Amniotic epithelial cell (primary cell): ENCODE measurements around the gene MYO18A.
A peak's percentile ranks its signal among the peaks of the same experiment; 100 is the strongest.

Source experiments
- DNase-seq: peaks from one replicate; pipeline ENCODE4 v3.0.0-alpha.2; 2010; ENCODE audit warnings: low read depth

Gene MYO18A

DNA sequence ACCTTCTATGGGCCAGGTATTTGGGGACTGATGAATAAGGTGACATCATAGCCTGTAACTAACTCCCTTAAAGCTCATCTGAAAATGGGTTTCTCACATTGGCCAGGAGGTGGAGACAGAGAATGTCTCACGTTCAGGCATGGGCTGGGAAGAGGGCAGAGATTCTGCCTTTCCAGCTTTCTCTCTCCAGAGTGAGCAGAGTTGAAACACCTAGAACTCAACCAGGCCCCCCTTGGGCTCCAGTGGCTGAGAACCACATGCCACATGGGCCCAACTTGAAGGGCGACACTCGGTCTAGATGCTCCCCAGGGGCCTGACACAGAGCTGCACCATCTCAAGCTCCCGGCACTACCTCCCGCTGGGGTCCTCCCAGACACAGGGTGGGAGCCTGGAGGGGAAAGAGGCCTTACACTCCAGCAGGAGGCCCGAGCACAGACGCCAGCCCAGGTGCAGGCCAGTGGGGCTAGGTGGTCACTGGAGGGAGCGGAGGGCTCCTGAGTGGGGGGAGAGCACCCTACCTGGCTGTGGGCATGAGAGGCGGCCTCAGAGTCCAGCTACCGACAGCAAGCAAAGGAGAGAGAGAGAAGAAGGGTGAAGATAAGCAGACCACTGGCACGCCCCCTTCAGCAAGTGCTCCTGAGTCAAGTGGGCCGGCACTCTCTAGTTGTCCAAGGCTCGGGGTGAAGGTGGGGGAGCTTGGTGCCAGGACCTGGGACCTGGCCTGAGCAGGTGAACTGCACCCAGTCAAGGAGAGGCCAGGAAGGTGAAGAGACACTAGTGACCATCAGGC lies 55.9 kb downstream of the MYO18A start:
- peak; percentile 79 for DNase-seq

DNA sequence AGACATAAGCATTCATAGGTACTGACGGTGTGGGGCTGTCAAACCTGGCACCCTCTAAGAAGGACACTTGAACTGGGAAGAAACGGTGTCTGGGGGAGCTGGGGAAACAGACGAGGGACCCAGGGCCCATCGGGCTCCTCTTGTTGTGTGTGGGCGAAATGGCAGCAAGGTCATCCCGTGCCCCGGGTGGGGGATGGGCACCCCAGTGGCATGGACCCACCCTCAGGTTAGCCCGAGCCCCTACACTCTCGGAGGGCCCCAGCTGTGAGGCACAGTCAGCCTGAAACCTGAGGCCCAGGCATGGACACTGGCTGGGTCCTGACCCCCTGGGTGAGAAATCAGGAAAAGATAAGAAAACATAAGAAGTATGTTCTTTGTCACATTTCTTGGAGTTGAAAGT lies 57.1 kb downstream of the MYO18A start:
- no peak for DNase-seq

DNA sequence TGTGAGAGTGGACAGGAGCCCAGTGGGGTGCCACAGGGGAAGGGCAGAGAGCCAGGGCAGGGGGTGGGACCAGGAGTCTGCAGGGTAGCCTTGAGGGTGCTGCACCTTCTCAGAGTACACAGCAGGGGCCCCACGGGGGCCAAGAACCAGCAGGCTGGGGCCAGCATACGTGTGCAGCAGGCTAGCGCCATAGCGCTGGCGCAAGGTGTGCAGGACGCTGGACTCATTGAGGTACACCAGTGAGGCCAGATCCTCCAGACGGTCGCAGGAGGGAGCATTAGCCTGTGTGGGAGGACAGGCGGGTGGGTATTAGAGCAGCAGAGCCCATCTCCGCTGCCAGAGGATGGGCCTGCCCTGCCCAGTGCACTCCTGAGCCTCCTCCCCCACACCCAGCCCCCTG lies 58.8 kb downstream of the MYO18A start:
- no peak for DNase-seq

DNA sequence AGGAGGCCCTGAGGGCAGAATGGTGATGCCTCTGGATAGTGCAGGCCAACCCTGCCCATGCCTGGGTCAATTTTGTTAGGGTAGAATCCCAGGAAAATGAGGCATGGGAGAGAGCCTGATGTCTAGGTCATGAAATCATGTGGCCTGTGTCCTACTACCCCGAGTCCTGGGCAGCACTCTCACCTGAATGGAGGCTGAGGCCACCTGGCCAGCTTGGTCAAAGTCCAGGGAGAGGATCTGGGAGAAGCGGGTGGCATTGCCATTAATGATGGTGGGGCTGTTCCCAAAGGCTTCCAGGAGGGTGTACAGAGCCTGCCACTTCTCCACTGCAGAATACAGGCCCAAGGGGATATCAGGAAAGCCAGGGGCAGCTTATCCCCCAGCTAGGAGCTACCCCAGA lies 59.8 kb downstream of the MYO18A start:
- DNase-seq: no peak

DNA sequence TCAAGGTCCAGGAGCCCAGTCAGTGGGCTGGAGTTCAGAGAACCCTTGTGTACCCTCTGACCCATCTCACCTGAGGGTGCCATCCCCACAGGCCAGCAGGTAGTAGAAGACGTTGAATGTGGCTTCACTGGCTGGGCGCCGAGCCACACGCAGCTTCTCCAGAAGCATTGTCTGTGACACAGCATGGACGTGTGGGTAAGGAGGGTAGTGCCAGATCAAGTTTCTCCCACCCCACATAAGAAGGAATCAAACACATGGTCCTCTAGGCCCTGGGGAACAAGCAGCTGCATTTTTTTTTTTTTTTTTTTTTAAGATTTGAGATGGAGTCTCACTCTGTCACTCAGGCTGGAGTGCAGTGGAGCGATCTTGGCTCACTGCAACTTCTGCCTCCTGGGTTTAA lies 60.9 kb downstream of the MYO18A start:
- no peak for DNase-seq

DNA sequence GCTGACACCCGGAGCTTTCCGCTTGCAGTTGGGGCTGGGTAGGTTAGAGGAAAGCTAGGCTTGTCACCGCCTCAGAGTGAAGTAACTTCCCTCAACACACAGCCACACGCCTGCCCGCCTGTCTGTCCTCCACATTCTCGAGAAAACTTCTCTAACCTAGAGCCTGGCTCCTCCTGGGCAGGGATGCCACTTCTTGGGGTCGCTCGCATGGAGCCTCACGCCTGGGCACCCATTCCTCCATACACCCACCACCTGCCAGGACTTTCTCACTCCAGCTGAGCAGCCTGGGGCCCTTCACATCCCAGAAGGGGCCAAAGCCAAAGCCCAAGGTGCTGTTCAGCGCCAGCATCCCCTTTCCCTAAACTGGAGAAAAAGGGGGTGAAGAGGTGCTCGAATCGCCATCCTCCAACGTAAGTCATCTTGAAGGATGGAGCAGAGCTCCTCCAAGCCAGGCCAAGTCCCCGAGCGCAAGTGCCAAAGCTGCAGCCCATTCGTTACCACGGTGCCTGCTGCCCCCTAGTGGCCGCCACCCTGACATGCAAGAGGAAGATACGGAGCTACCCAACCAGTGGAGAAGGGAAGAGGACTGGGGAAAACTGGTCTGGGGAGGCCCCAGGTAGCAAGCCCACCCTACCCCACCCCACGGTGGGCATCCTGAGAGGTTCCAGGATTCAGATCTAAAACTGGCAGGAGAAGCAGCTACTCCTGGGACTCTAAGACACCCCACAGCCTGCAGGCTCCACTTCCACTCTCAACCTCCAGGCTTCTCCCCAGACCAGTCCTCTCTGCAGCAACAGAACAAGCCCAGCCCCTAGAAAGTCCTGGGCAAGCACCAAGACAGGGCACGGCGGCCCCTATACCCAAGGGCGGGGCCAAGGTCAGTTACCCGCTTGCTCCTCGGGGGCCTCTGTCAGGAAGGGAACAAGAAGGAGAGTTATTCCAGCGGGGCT lies 63.1 kb downstream of the MYO18A start:
- DNase-seq: peak; percentile 38

DNA sequence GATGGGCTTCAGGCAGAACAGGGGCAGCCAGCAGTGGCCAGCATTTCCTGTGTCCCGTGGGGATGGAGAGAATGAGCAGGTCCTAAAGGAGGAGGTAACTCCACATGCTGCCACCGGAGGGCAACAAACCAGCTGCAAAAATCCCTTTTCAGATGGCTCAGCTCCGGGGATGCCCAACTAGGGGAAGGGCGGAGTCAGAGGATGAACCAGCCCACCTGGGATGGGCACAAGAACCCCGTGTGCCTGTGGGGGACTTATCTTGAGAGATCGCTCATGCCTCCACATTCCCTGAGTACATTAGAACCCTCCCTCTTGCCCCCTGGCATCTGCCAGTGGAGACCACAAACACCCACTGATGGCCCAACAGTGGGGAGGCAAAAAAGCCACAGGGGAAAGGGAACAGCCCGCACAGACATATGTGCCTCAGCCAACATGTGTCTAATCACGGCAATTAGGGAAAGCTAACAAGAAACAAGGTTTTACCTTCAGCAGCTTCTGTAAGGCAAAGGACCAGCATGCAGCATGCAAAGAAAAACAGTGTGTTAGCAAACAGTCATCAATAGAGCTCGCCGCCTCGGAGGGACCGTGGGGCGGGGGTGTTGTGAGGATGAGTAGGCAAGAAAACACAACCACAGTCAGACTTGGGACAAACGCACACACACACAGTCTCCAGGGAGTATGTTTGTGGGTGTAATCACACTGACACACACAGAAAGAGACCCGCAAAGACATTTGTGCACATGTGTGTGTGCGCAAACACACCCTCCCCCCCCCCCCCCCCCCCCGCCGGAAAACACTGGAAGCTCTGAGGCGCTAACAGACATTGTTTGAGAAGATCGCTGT lies 64.0 kb downstream of the MYO18A start:
- DNase-seq: peak; percentile 39

DNA sequence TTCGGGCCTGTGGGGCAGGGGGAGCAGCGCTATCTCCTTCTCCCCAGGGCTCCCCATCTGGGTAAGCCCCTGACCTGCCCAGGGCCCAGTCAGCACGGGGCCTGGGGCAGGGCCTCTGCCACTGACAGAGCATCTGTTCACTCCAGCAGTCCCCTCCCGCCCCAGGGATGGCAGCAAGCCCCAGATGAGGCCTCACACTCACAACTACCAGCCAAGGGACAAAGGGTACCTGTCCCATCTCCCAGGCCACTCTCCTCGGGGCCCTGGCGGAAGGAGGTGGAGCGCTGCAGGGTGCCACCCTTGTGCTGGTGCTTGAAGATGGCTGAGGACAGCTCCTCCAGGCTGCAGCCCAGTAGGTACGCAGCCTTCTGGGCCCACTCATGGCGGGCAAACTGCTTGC lies 64.8 kb downstream of the MYO18A start:
- DNase-seq: no peak

DNA sequence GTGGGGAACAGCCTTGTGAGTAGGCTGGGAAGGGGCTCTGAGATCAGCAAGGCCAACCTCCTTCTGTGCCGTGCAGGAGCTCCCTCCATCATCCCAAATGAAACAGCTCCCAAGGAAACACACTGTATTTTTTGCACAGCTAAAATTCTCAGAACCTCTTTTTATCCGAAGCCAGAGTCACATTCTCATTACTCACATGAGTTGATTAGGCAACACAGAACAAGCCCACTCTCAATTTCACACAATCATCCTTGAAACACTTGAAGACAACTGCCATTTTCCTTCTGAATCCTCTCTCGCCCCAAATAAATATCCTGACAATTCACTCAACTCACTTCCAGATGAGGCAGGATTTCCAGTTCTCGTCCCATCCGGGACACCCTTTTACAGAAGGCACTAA lies 66.1 kb downstream of the MYO18A start:
- DNase-seq: no peak

DNA sequence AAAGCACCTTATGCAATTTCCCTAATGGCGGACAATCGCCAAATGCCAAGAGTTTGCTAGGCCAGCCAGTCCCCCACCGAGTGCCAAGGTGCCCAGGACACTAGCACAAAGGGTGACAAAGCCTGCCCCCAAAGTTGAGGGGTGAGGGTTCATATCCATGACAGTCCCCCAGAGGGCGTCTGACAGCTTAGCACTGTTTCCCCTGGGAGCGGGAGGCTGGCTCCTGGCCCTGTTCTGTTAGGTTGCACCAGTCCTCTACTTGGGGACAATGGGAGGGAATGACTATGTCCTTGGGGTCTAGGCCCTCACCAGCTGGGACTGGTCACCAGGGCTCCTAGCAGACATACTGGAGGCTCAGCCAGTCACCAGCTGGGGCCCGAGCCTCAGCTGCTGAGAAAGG lies 66.9 kb downstream of the MYO18A start:
- no peak for DNase-seq

DNA sequence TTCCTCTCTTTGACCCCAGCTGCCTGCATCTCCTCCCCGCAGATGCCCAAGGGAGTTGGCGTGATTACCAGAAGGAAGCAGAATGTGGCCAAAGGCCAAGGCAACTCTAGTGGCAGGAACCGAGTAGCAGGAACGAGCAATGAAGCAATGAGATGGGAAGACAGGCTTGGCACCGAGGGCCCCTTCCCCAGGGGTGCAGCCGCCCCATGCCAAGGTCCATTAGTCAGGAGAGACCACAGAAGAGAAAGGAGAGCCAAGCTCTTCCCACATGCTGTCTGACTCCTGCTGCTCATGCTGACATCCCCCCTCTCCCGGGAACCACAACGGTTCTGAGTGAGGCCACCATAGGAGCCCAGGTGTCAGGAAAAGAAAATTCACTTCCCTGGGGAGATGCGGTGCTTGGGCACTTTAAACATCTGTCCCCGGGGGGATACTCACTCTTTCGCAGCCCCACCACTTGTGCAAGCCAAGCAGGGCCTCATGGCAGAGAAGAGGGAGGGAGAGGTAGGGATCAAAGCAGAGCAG lies 67.4 kb downstream of the MYO18A start:
- no peak for DNase-seq

DNA sequence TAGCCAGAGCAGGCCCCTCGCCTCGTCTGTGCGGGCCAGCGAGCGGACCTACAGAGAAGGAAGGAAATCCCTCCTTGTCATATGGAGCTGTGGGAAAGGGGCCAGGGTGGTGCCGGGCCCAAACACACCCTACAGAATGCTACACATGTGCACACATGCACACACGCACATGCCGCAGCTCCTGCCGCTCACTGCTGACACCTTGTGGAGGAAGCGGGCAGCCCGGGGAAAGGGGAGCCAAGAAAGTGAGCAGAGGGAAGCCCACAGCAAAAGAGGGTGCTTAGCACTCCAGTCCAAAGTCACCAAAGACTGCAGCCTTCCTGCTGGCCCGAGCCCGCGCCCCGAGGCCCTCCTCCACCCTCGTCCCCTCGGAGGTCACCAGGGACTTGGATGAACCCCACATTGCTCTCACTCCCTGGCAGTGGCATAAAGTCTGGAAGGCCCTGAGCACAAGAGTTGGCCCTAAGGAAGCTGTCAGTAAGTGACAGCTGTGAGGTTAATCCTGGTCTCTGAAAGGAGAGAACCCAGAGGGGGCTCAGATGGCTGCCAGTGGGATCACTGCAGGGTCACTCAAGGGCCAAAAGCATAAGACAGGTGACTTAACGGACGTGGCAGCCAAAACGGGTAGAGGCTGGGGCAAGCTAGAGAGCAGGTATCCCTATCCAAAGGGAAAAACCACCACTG lies 68.2 kb downstream of the MYO18A start:
- DNase-seq: peak; percentile 41

DNA sequence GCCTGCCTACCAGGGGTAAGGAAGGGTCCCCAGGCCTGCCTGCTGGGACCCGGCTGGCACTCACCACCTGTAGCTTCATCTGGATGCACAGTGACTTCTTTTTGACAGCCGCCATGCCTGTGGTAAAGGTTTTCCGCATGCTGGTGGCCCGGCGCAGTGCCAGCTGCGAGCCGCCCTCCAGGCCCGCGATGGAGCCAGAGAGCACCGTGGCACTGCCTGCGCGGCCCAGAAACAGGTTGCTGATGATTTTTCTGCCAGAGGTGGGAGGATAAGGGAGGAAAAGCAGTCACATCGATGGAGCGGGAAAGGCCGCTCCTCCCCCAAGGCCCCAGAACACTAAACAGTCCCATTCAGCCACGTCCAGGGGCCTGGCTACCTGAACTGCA lies 69.8 kb downstream of the MYO18A start:
- DNase-seq: no peak

DNA sequence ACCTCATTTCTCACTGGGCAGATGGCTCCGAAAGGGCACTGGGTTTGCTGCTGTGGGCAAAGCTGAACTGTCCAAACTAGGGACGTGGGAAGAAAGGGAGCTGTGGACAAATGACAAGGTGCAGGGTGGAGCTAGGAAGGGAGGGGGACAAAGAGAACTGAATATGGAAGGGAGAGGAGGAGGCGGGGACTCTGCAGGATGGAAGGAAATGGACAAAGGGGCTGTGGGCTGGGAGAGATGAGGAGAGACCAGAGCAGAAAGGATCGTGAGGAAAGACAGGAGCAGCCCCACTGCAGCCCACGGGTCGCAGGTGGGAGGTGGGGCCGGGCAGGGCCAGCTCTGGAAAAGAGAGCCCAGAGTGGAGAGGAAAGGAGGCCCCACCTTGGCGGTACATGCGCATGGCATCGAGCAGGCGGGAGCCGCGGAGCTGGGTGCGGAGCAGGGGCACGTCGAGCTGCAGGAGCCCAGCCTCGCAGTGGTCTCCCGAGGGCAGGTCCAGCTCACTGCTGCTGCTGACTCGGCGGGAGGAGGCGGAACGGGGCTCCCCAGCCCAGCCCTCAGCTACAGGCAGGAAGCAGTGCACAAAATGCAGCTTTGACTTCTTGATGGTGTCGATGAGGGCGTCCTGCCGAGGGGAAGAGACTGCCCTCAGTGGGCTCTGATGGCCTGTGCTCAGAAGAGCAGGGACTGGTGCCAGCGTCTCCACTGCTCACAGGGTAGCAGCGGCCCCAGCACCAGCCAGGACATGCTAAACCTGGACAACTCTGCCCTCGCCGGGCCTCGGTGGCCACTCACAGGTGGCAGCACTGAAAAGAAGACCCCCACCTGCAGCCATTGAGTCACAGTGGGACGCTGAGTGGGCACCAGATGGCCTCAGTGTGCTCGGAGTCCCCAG lies 70.5 kb downstream of the MYO18A start:
- no peak for DNase-seq

DNA sequence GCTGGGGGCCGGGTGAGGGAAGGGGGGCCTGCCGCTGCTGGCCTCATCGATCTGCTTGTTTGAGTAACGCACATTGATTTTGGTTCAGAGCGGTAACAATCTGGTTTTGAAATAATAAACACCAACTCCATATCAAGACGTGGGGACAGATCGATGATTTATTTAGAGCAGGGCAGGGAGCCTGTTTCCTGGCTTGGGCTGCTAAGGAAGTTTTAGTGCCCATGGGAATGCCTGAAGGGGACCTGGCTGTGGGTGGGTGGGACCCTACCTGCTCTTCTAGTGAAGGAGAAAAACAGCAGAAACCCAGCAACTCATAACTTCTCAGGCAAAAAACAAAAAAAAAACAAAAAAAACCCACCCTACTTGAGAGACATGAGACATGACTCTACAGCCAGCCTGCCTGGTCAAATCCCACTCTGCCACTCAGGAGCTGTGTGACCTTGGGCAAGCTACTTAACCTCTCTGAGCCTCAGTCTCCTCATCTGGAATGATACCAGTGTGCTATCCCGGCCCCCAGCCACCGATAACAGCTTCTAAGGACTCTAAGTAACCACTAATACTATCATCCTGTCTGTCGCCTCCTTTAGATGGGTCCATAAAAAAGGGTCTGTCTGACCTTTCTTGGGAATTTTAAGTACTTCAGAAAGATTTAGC lies 71.2 kb downstream of the MYO18A start:
- no peak for DNase-seq

DNA sequence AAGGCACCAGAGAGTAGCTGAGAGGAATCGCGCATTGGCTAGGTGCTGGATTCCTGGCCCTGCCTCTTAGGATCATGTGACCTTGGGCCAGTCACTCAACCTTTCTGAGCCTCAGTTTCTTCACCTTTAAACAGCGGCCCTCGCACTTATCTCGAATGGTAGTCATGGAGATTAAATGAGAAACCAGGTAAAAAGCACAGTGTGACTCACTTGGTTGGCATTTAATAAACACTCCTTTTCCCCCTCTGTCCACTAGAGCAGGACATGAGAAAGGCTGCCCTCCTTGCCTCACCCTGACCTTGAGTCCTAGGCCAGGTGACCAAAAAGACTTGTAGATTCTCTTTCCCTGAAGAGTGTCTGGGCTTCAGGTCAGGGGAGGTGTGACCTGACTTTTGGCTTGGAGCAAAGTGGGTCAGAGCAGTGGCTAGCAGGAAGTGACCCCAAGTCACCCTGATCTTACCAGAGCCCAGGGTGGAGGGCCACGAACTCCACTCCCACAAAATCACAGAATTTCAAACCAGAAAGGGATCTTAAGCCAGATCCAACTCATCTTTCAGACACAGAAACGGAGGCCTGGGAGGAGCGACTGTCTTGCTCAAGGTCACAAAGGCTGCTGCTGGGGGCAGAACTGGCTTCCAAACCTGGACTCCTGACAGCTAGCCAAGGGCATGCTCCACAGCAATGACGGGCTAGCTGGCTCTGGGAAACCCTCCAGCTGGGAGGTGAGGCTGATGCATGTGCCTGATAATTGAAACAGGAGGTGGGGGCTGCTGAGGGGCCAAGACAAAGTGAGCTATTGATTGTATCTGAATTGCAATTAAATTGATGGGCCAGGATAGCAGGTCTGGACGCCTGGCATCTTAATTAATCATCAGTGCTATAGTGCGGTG lies 72.0 kb downstream of the MYO18A start:
- peak; percentile 55 for DNase-seq

DNA sequence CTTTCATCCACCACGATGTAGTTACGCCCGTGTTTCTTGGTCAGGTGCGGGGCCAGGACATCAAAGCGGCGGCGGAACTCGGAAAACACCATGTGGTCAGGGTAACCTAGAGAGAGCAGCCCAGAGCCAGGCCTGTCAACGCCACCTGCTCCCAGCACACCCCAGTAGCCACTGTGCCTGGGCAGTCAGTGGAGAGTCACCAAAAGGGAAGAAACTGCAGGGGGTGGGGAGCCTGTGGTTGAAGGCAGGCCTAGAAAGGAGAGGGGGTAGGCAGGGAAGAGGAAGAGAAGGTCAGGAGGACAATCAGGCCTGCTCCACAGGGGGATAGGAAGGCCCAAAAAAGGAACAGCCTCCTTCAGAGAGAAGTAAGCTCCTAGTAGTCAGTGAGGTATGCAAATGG lies 73.1 kb downstream of the MYO18A start:
- no peak for DNase-seq

DNA sequence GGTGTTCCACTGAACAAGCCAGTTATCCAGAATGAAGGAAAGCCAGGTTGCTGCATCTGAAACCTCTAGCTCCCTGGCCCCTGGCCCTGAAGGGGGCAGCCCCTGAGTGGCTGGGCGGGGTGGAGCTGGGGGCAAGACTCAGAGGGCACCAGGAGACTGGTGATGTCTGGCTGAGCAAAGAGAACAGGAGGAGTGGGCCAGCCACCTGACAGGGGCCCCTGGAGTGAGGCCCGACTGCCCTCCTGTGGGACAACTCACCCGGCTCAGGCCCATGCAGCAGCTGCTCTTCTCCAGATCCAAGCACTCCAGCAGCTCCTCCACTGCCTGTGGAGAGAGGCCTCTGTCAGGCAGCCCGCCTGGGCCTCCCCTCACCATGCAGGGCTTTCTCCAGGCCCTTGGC lies 76.9 kb downstream of the MYO18A start:
- DNase-seq: no peak

DNA sequence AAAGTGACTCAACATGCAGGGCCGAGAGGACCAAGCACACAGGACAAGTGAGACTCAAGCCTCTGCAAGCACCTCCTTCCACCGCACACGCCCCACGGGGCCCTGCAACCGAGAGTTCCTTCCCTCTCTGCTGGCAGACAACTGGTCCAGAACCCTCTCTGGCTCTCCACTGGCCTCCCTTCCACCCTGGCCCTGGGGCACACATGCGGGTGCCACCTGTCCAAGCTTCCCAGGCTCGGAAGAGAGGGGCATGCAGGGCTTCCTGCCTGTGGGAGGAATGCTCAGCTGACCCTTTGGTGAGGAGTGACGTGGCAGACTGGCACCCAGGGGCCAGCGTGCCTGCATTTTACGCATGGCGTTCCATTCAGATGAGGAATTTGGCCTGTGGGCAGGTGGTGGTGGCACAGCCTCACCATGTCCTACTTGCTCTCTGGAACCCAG lies 77.4 kb downstream of the MYO18A start:
- DNase-seq: no peak
